CD4-positive, alpha-beta T cell treated with Interleukin-10 for 1 hour (primary cell): ENCODE data around the gene PDXDC1.
A peak's percentile ranks its signal among the peaks of the same experiment; 100 is the strongest.
"Not testable (repeated sequence)": the region's sequence is repeated elsewhere in the genome, so short reads cannot be mapped to it uniquely, and the experiment has no call there.

Experiments
- DNase-seq: peaks from one replicate; pipeline ENCODE4 v3.0.0-alpha.2; 2020

Gene PDXDC1

GRCh38 chr16:14974656-14975417 is at the start of gene PDXDC1:
TSS of gene PDXDC1 (plus strand) at chr16:14975026. CDS start at chr16:14975200, 174 bp downstream.
- DNase-seq = peak; percentile 99

GRCh38 chr16:14928064-14928714 is 46.6 kb upstream of the PDXDC1 start:
- not testable (repeated sequence) for DNase-seq

- not testable (repeated sequence) for DNase-seq
Measured at GRCh38 chr16:14929176-14929575, 45.6 kb upstream of the PDXDC1 start.

GRCh38 chr16:14930246-14930645 is 44.6 kb upstream of the PDXDC1 start:
- DNase-seq = not testable (repeated sequence)

- not testable (repeated sequence) for DNase-seq
Measured at GRCh38 chr16:14930971-14931370, 43.9 kb upstream of the PDXDC1 start.

GRCh38 chr16:14932581-14933375 is 42.0 kb upstream of the PDXDC1 start:
- DNase-seq = not testable (repeated sequence)

- DNase-seq = not testable (repeated sequence)
Measured at GRCh38 chr16:14937143-14937542, 37.7 kb upstream of the PDXDC1 start, which contains the start of gene NPIPA1. TSS of gene NPIPA1 (plus strand) at chr16:14937443. CDS start at chr16:14937443, 0 bp downstream.

- not testable (repeated sequence) for DNase-seq
Measured at GRCh38 chr16:14937994-14938393, 36.8 kb upstream of the PDXDC1 start.

- DNase-seq = not testable (repeated sequence)
Measured at GRCh38 chr16:14942686-14943085, 32.1 kb upstream of the PDXDC1 start.

GRCh38 chr16:14955546-14956231 is 19.1 kb upstream of the PDXDC1 start:
- no peak for DNase-seq

- no peak for DNase-seq
Measured at GRCh38 chr16:14957576-14958322, 17.1 kb upstream of the PDXDC1 start.

GRCh38 chr16:14958323-14958600 is 16.6 kb upstream of the PDXDC1 start:
- DNase-seq = no peak

- no peak for DNase-seq
Measured at GRCh38 chr16:14958970-14959369, 15.9 kb upstream of the PDXDC1 start.

- no peak for DNase-seq
Measured at GRCh38 chr16:14961405-14962186, 13.2 kb upstream of the PDXDC1 start.

- DNase-seq = no peak
Measured at GRCh38 chr16:14963281-14964173, 11.3 kb upstream of the PDXDC1 start.

GRCh38 chr16:14965328-14965727 is 9.5 kb upstream of the PDXDC1 start:
- no peak for DNase-seq

- DNase-seq = not testable (repeated sequence)
Measured at GRCh38 chr16:14969795-14970194, 5.0 kb upstream of the PDXDC1 start.

- DNase-seq = not testable (repeated sequence)
Measured at GRCh38 chr16:14971621-14972228, 3.1 kb upstream of the PDXDC1 start.

- not testable (repeated sequence) for DNase-seq
Measured at GRCh38 chr16:14973785-14974322, 972 bp upstream of the PDXDC1 start.

- not testable (repeated sequence) for DNase-seq
Measured at GRCh38 chr16:14974331-14974655, 533 bp upstream of the PDXDC1 start.
